Endothelial cell of umbilical vein (primary cell): ENCODE results near the gene CD55. TPM values are rescaled to one million over a fixed set of nuclear protein-coding genes. Genes with fewer than 3 reads are reported as not detected.

Source experiments
- BruUV-seq: library from RNA; stranded (reverse); fragments of 400-500 nt; replicated peaks from 2 replicates; lab custom pipeline; 2021; lab: Mats Ljungman, UMichigan
- CTCF ChIA-PET: fragments of 300-600, 350-600 bp; sonication (Branson Sonifier 250); formaldehyde crosslinking; loops from one replicate; lab custom pipeline; 2021; ENCODE audit warnings: antibody characterized with exemption, inconsistent platforms; lab: Charles Lee
- POLR2A ChIA-PET: fragments of 300-600, 350-600 bp; sonication (Branson Sonifier 250); formaldehyde crosslinking; loops from one replicate; lab custom pipeline; 2021; ENCODE audit warnings: antibody characterized with exemption, inconsistent platforms; lab: Charles Lee
- DNase-seq: peaks from one replicate; pipeline ENCODE4 v3.0.0-alpha.2; 2011; ENCODE audit warnings: low read depth, low spot score
- FAIRE-seq: peaks from 2 replicates; lab custom pipeline; 2011; peaks lifted over from hg19 to GRCh38; lab: Jason Lieb, UNC
- H2AFZ ChIP-seq: 2 replicates; pipeline ENCODE4 v1.6.0; 2012; ENCODE audit warnings: low read depth, low read length, control low read depth, inconsistent platforms
- H3K27ac ChIP-seq: 2 replicates; pipeline ENCODE4 v1.5.1; 2011; ENCODE audit warnings: low read depth, mild to moderate bottlenecking, control low read depth, low read length, moderate library complexity; ENCODE audit not compliant: insufficient read depth
- H3K27me3 ChIP-seq, 2 experiments: 2 replicates each; pipeline versions ENCODE4 v1.6.0 to v1.6.1; 2011; ENCODE audit warnings: low read length in 2 of 2, mixed read lengths in 1 of 2; ENCODE audit not compliant: control insufficient read depth in 2 of 2, insufficient read depth in 2 of 2
- H3K36me3 ChIP-seq, 2 experiments: 2 replicates in 1 of 2; 3 replicates in 1 of 2; pipeline ENCODE4 v1.5.1; 2011; ENCODE audit warnings: low read length in 2 of 2, mild to moderate bottlenecking in 1 of 2, moderate library complexity in 1 of 2; ENCODE audit not compliant: control insufficient read depth in 2 of 2, insufficient read depth in 2 of 2; ENCODE audit errors: extremely low read depth in 1 of 2
- H3K4me1 ChIP-seq: 3 replicates; pipeline ENCODE4 v1.5.1; 2011; ENCODE audit warnings: mild to moderate bottlenecking, low read length; ENCODE audit not compliant: control insufficient read depth, insufficient read depth; ENCODE audit errors: extremely low read depth
- H3K4me2 ChIP-seq: 2 replicates; pipeline ENCODE4 v1.6.1; 2011; ENCODE audit warnings: low read length, control low read depth, mixed read lengths; ENCODE audit not compliant: insufficient read depth
- H3K4me3 ChIP-seq, 3 experiments: fragments of 200-600 bp in 1 of 3; sonication (generic), shearing (Covaris generic) in 1 of 3; replicated peaks in 1 of 3; 2 replicates each; pipeline ENCODE4 v1.5.1; 2011 to 2016; ENCODE audit warnings: control low read depth in 3 of 3, low read length in 3 of 3, mild to moderate bottlenecking in 2 of 3, inconsistent platforms in 1 of 3, low read depth in 1 of 3, moderate library complexity in 1 of 3; ENCODE audit not compliant: insufficient read depth in 1 of 3
- H3K79me2 ChIP-seq: 2 replicates; pipeline ENCODE4 v1.6.0; 2012; ENCODE audit warnings: low read length, inconsistent platforms; ENCODE audit not compliant: control insufficient read depth, insufficient read depth
- H3K9ac ChIP-seq: replicated peaks from 2 replicates; pipeline ENCODE3; 2011; ENCODE audit warnings: low read length, control low read depth; ENCODE audit not compliant: insufficient read depth; ENCODE audit errors: extremely low read depth
- H3K9me1 ChIP-seq: replicated peaks from 3 replicates; pipeline ENCODE4 v1.6.0; 2011; ENCODE audit warnings: mild to moderate bottlenecking, low read length; ENCODE audit not compliant: control insufficient read depth, insufficient read depth; ENCODE audit errors: extremely low read depth
- H3K9me3 ChIP-seq: replicated peaks from 2 replicates; pipeline ENCODE4 v1.5.1; 2012; ENCODE audit warnings: low read length, inconsistent platforms; ENCODE audit not compliant: control insufficient read depth, insufficient read depth
- H4K20me1 ChIP-seq: replicated peaks from 2 replicates; pipeline ENCODE3; 2011; ENCODE audit warnings: mild to moderate bottlenecking, low read length; ENCODE audit not compliant: control insufficient read depth, insufficient read depth; ENCODE audit errors: extremely low read depth
- CTCF ChIP-seq, 2 donors: IDR thresholded peaks; 1 replicate in 1 of 2; 2 replicates in 1 of 2; pipeline ENCODE4 v1.5.1; 2011; ENCODE audit warnings: low read length in 2 of 2, mild to moderate bottlenecking in 2 of 2, moderate library complexity in 2 of 2, control low read depth in 1 of 2, inconsistent platforms in 1 of 2, low read depth in 1 of 2; ENCODE audit not compliant: insufficient read depth in 1 of 2; ENCODE audit errors: extremely low read depth in 1 of 2
- EZH2 ChIP-seq: IDR thresholded peaks from 2 replicates; pipeline ENCODE4 v1.6.1; 2012; ENCODE audit warnings: borderline replicate concordance, low read depth, mild to moderate bottlenecking, moderate library complexity, low read length, inconsistent platforms; ENCODE audit not compliant: severe bottlenecking
- FOS ChIP-seq: IDR thresholded peaks from 2 replicates; pipeline ENCODE4 v1.6.1; 2011; ENCODE audit warnings: mild to moderate bottlenecking, low read length, moderate library complexity, borderline replicate concordance; ENCODE audit not compliant: insufficient read depth
- GATA2 ChIP-seq: IDR thresholded peaks from 2 replicates; pipeline ENCODE4 v1.7.0; 2011; ENCODE audit warnings: low read depth, mild to moderate bottlenecking, moderate library complexity, mixed read lengths, low read length; ENCODE audit not compliant: insufficient read length, insufficient read depth
- JUN ChIP-seq: IDR thresholded peaks from 2 replicates; pipeline ENCODE4 v1.6.1; 2011; ENCODE audit warnings: borderline replicate concordance, low read depth; ENCODE audit not compliant: insufficient read length, insufficient read depth
- MAX ChIP-seq: IDR thresholded peaks from 2 replicates; pipeline ENCODE4 v1.6.1; 2011; ENCODE audit not compliant: insufficient read depth, insufficient read length
- MYC ChIP-seq: IDR thresholded peaks from one replicate; pipeline ENCODE4 v1.6.1; 2011; ENCODE audit warnings: mild to moderate bottlenecking, low read depth, low read length
- POLR2A ChIP-seq: IDR thresholded peaks from 2 replicates; pipeline ENCODE4 v1.6.1; 2012; ENCODE audit warnings: low read depth, mild to moderate bottlenecking, control low read depth, low read length
- POLR2AphosphoS5 ChIP-seq: IDR thresholded peaks from 2 replicates; pipeline ENCODE4 v1.6.1; 2012; ENCODE audit warnings: low read depth, mild to moderate bottlenecking, control low read depth, low read length, moderate library complexity; ENCODE audit not compliant: insufficient read depth
- dilution Hi-C: fragments of 300-500 bp; cut with MboI; formaldehyde crosslinking; loops from one replicate; pipeline ENCODE4 v1.15.0; 2019; ENCODE audit warnings: low sequenced_read_pairs; ENCODE audit not compliant: extremely low pct_ligation_motif_present
- intact Hi-C: fragments of 100-400 bp; cut with micrococcal nuclease; formaldehyde crosslinking; loops from one replicate; pipeline ENCODE4 v1.10.0; 2022
- polyA plus RNA-seq, 4 experiments: library from polyadenylated mRNA; depleted of rRNA in 3 of 4; stranded (reverse) in 3 of 4; unstranded in 1 of 4; fragments of >200 nt; gene quantifications; 2 replicates each; pipeline versions ENCODE4 v1.2.1 to v1.2.3, GENCODE V29; 2011 to 2012; ENCODE audit warnings: missing spikeins in 1 of 4
- total RNA-seq: library from RNA; stranded (reverse); gene quantifications from 2 replicates; pipeline ENCODE4 v1.2.3, GENCODE V29; 2021

The CD55 gene
- total and polyA plus RNA-seq, 2 donors (not counting 3 experiments of a cell fraction or from before 2014, with no cell fraction given), result 111 to 179 TPM

- Histone ChIP-seq H3K9me1 (no peaks in the 10 kb centered on the region), H3K36me3 (no peaks in the 10 kb centered on the region), H3K4me3 (no peak overlapping the region), H3K79me2 (no peaks in the 10 kb centered on the region), H3K4me2 (no peak overlapping the region), H3K27ac (no peak overlapping the region), H3K27me3 (no peaks in the 10 kb centered on the region), H4K20me1 (no peaks in the 10 kb centered on the region), H3K9me3 (no peaks in the 10 kb centered on the region), H2AFZ (no peak overlapping the region), H3K4me1 (peaks cover 44% of the 10 kb centered on the region), H3K9ac (no peak overlapping the region)
- dilution Hi-C loops, result no loop called here
- no peak for DNase-seq
- POLR2A ChIA-PET, result interaction anchor here (0.7 kb wide), 1 partner anchor 25 kb away, joined by 3 read pairs; no protein-coding TSS in a partner anchor
- BruUV-seq, result no TSS peak
- CTCF ChIA-PET, result interaction anchor here (1.0 kb wide), 1 partner anchor 13 kb away, joined by 3 read pairs; the partner anchor contains the start of gene CD55
- FAIRE-seq, result no peak
- TF ChIP-seq POLR2A, result no peak
- no peak for TF ChIP-seq FOS
- TF ChIP-seq CTCF (IDR thresholded peaks at IDR 0.05; ENCODE audit: extremely low read depth in 1 of 2, insufficient read depth in 1 of 2, low read depth in 1 of 2, low read length in 2 of 2), result no peak
- no peak for TF ChIP-seq EZH2
- no peak for TF ChIP-seq MAX
- TF ChIP-seq GATA2, result no peak
- TF ChIP-seq JUN, result no peak
- no peak for TF ChIP-seq POLR2AphosphoS5
- no peak for TF ChIP-seq MYC
- intact Hi-C loops, result loop anchor here (1.0 kb wide), 4 partner anchors 13 to 103 kb away; partner anchors contain the start of gene CD55
Observed at GRCh38 chr1:207308451-207309190, 12.9 kb upstream of the CD55 start.
